Activated T-helper 1 cell treated with Interleukin-2 at 50 U/mL for 16 hours (primary cell): ENCODE data around the gene EVC2.
"Not testable (repeated sequence)": the region's sequence is repeated elsewhere in the genome, so short reads cannot be mapped to it uniquely, and the experiment has no call there.

Source experiments
- DNase-seq: peaks from one replicate; pipeline ENCODE4 v3.0.0-alpha.2; 2020; ENCODE audit warnings: low read depth

Gene EVC2

DNA sequence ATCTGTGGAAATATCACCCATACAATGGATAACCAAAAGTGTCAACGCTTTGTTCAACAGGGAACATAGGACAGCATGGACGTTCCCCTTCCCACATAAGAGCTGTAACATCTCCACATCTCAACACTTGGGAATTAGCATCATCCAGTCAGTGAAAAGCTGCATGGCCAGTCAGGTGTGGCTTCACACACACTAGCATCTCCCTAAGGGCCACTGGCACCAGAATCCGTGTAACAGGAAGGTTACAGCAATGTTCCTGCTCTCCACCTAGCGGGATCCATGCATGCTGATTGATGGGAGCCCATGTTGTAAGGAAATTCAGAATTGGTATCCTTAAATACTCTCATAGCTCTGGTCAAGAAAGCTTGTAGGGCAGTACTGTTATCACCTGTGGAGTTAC, 78.8 kb downstream of the EVC2 start:
- DNase-seq, result no peak

DNA sequence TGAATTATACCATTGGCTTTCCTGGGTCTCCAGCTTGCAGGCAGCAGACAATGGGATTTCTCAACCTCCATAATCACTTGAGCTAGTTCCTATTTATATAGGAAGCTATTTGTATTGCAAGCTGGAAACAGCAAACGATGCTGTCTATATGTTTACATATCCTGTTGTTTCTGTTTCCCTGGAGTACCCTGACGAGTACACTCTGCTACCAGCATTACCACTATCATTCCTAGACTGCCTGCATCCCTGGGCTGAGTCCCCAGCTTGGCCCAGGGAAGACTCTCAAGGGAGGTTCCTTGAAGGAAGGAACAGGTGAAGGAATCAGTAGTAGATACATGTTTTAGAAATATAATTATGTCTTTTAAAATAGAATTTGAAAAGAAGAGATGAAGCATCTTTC, 81.4 kb downstream of the EVC2 start:
- DNase-seq, result no peak

- no peak for DNase-seq
Observed at GRCh38 chr4:5622596-5622995, 85.8 kb downstream of the EVC2 start.

DNA sequence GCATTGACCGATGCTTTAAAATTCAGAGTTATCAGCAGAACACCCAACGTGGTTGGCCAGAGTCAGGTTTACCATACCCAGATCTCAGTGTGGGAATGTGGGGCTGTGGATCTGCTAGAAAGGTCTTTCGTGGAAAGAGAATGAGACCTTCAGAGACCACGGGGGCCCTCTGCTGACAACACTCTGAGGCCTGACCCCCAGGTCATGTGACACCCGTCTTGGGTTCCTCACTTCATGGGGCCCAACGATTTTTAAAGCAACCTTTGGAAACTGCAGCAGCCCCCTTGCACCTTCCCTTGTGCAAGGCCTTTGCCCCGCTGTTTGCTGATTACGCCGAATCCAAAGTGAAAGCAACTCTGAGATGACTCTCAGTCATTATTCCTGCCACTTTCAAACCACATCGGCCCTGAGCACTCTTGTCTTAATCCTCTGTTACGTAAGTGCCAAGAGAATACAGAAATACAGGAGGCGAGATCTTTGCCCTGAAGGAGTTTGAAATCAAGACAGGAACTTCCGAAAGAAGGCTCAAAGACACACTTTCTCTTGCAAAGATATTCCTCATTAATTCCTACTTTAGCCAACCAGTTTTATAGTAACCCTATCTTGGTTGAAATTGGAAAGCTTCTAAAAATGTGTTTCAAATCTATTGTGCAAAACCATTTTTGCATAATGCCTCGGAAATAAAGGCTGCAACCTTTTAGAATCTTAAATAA, 88.3 kb downstream of the EVC2 start:
- DNase-seq, result no peak

DNA sequence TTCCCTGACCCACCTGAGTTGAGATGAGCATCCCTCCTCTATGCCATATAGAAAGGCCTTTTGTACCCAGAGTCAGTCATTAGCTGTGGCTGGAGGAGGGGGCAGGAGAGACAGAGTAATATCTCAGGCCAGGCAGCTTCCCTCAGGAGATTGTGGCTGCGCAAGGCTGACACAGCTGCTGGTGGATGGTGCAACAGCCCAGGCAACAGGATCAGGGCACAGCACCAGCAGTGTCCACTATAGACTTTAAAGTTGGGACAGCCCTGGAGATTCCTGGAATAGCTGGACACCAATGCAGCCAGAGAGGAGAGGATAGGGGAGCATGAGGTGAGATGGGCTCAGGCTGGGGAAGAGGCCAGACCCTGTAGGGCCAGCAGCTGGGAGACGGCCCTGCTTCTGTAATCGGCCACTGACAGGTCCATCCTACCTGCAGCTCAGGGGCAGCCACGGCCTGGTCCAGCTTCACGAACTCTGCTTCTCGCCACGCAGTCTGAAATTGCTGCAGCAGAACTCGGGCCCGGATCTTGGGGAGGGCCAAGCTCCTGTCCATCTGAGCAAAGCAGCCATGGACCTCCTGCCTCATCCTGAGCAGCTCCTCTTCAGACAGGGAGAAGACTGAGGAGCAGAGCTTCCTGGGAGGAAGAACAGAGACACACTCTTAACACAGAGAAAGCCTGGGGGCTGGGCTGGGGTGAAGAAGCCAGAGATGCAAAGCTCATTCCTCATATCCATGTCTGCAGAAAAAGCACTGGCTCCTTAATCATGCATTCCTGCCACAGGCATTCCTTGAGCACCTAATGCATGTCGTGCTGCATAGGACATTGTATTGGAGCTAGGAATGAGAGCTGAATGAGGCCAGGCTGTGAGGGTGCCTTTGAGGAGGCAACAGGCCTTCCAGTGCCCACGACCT, 90.1 kb downstream of the EVC2 start:
- no peak for DNase-seq

DNA sequence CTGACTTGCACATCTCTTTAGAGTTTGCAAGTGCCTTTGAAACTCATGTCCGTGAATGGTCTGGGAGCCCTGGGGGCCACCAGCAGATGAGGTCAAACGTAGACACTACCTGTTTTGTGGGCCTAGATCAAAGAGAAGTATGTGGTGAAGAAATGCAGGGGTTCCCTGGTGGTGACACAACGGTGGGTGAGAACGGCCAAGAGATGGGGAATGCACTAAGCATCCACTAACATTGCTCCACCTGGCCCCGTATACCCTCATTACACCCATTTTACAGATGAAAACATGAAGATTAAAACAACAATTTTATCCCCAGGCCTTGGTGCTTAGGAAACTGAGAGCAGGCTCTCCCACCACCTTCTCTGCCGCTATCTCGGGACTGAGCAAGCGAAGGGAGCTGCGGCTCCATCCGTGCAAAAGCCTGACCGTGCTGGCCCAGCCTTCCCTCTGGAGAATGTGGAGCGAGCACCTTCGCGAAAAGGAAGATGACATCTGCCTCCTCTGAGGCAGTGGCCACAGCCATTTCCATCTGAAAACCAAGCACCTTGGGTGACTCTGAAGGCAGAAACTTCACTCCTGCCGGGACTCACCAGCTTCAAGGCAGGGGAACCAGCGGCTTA, 91.9 kb downstream of the EVC2 start:
- no peak for DNase-seq

- DNase-seq, result no peak
Observed at GRCh38 chr4:5615496-5616075, 92.8 kb downstream of the EVC2 start.

GRCh38 chr4:5611750-5612149, 96.6 kb downstream of the EVC2 start:
- no peak for DNase-seq

- DNase-seq, result no peak
Observed at GRCh38 chr4:5609306-5610007, 98.9 kb downstream of the EVC2 start.

DNA sequence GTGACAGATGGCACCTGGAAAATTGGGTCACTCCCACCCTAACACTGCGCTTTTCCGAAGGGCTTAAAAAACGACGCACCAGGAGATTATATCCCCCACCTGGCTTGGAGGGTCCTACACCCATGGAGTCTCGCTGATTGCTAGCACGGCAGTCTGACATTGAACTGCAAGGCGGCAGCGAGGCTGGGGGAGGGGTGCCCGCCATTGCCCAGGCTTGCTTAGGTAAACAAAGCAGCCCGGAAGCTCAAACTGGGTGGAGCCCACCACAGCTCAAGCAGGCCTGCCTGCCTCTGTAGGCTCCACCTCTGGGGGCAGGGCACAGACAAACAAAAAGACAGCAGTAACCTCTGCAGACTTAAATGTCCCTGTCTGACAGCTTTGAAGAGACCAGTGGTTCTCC, 114.5 kb downstream of the EVC2 start:
- DNase-seq, result not testable (repeated sequence)

DNA sequence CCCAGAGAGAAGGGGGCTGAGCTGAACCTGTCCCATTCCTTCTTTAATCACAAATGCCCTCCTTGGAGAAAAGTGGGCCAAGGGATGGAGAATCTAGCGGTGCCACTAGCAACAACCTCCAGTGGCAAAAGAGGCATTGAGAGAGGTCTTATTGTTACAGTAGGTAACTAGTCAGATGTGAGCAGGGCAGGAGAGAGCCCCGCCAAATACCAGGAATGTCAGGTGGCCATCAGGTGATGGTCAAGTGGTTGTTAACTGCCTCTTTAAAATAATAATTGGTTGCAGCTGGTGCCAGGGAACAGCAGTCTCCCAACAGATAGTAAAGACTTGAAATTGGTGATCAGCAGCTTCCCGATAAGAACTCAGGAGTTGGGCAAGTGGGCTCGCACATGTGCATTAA, 116.1 kb downstream of the EVC2 start:
- DNase-seq, result no peak

- DNase-seq, result no peak
Observed at GRCh38 chr4:5589495-5589894, 118.9 kb downstream of the EVC2 start.

GRCh38 chr4:5588046-5588445, 120.3 kb downstream of the EVC2 start:
- DNase-seq, result no peak

DNA sequence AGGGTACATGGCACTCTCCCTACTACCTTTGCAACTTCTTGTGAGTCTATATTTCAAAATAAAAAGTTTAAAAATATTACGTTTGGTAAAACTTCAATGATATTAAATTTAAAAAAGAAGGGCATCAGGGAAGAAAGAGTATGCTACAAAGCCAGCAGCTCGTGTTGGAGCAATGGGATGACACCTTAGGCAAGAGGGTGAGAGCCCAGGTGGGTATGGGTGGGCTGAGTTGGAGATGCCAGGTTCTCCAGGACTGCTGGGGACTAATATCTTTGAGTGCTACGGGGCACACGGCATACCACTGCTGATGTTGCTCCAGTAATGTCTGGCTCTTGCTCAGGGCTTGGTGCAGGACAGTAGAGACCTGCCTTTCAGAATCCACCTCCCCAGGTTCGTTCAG, 132.4 kb downstream of the EVC2 start:
- DNase-seq, result no peak

- DNase-seq, result no peak
Observed at GRCh38 chr4:5574386-5574785, 134.0 kb downstream of the EVC2 start.

- DNase-seq, result no peak
Observed at GRCh38 chr4:5573965-5574364, 134.4 kb downstream of the EVC2 start.

DNA sequence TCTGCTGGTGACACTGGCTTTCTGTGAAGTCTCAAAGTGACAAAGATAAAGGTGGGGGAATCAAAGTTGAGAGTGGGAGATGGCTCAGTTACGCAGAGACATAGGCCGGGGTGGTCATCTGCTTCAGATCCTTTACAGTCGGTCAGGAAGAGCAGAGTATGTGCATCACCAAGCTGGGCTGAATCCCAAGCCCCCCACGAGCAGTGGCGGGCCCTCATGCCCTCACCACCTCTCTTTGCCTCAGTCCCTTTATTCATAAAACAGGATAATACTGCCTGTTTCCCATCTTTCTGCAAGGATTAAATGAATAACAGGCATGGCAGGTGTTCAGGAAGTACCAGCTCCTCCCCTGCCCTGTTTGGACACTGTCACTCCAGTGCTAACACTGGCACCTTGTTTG, 135.6 kb downstream of the EVC2 start:
- no peak for DNase-seq

DNA sequence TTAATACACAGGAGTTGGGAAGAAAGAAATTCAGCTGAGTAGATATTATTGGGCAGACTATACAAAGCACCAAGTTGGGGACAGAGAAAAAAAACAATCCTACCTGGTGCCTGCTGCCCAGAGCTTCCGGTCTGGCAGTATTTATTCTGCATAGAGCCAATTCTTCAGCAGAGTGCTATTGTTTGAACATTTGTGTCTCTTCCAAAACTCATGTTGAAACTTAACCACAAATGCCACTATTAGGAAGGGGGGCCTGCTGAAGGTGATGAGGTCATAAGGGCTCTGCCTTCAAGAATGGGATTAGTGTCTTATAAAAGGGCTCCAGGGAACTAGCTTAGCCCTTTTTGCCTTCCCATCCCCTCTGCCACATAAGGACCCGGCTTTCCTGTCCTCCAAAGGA, 136.2 kb downstream of the EVC2 start:
- no peak for DNase-seq

DNA sequence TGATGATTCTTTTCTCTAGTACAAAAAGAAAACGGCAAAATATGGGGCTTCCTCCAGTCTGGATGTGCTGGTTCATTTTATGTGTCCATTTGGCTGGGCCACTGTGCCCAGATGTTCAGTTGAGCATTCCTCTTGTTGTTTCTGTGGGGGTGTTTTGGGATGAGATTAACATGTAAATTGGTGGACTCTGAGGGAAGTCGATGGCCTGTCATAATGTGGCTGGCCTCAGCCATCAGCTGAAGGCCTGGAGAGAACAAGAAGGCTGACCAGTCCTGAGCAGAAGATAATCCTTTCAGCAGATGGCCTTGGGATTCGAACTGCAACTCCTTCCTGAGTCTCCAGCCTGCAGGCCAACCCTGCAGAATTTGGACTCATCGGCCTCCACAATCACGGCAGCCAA, 136.7 kb downstream of the EVC2 start:
- no peak for DNase-seq

GRCh38 chr4:5569451-5569850, 138.9 kb downstream of the EVC2 start:
- DNase-seq, result no peak

- DNase-seq, result no peak
Observed at GRCh38 chr4:5568931-5569330, 139.4 kb downstream of the EVC2 start.

DNA sequence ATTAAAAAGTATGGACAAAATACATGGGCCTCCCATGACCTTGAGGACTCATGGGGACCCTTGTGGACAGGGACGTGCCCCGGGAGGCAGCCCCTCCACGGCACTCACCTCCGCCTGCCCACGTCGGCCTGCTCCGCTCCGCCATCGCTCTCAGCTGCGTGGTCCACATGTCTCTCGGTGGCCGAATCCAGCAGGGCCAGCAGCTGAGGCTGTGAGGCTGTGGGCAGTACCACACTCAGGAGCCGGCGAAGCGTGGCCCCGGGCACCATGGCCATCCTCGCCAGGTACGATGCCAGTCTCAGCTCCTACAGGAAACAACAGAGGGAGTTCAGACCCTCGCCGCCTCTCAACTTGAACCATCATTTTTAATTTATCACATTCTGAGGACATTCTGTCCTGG, 140.0 kb downstream of the EVC2 start:
- DNase-seq, result no peak
